OCI-LY7 (cell line): ENCODE data around the gene ST6GALNAC2. TPM values are rescaled to one million over a fixed set of nuclear protein-coding genes. Genes with fewer than 3 reads are reported as not detected.

ENCODE experiments used
- BruUV-seq: library from RNA; stranded (reverse); fragments of 400-500 nt; replicated peaks from 2 replicates; lab custom pipeline; 2021; lab: Mats Ljungman, UMichigan
- CTCF ChIA-PET: fragments of 300-600 bp; sonication (Branson Sonifier 250); formaldehyde crosslinking; loops from one replicate; lab custom pipeline; 2022; ENCODE audit warnings: antibody characterized with exemption; ENCODE audit not compliant: unreplicated experiment; lab: Charles Lee
- POLR2A ChIA-PET: fragments of 300-600 bp; sonication (Branson Sonifier 250); formaldehyde crosslinking; loops from one replicate; lab custom pipeline; 2022; ENCODE audit warnings: antibody characterized with exemption; lab: Charles Lee
- DNase-seq: peaks from one replicate; pipeline ENCODE4 v3.0.0-alpha.2; 2015; ENCODE audit warnings: low spot score
- H2AFZ ChIP-seq: fragments of 200-600 bp; sonication (generic), shearing (Covaris generic); 2 replicates; pipeline ENCODE4 v1.6.1; 2014; ENCODE audit warnings: mild to moderate bottlenecking, antibody characterized with exemption, low read length, moderate library complexity
- H3K27ac ChIP-seq: fragments of 200-600 bp; sonication (generic); 2 replicates; pipeline ENCODE4 v1.5.1; 2014; ENCODE audit warnings: mixed run types, low read depth, mild to moderate bottlenecking, moderate library complexity, low read length, inconsistent platforms; ENCODE audit not compliant: poor library complexity, severe bottlenecking
- H3K36me3 ChIP-seq: fragments of 200-600 bp; sonication (generic); 2 replicates; pipeline ENCODE4 v1.6.1; 2014; ENCODE audit warnings: mild to moderate bottlenecking, antibody characterized with exemption, low read length, moderate library complexity, mixed read lengths; ENCODE audit not compliant: insufficient read depth
- H3K4me1 ChIP-seq: fragments of 200-600 bp; sonication (generic); 2 replicates; pipeline ENCODE4 v1.5.1; 2014; ENCODE audit warnings: mild to moderate bottlenecking, low read length; ENCODE audit not compliant: insufficient read depth, poor library complexity, severe bottlenecking
- H3K4me2 ChIP-seq: fragments of 200-600 bp; sonication (generic); 2 replicates; pipeline ENCODE4 v1.6.1; 2014; ENCODE audit warnings: mild to moderate bottlenecking, low read length
- H3K4me3 ChIP-seq: fragments of 200-600 bp; sonication (generic); 2 replicates; pipeline ENCODE4 v1.5.1; 2014; ENCODE audit warnings: mild to moderate bottlenecking, low read depth, low read length; ENCODE audit not compliant: poor library complexity, severe bottlenecking
- H3K79me2 ChIP-seq: fragments of 200-600 bp; sonication (generic); 2 replicates; pipeline ENCODE4 v1.6.1; 2016; ENCODE audit warnings: low read depth, mild to moderate bottlenecking, low read length, moderate library complexity, mixed read lengths; ENCODE audit not compliant: insufficient read depth
- H3K9me2 ChIP-seq: fragments of 200-600 bp; sonication (generic); 2 replicates; pipeline ENCODE4 v1.6.1; 2016; ENCODE audit warnings: mild to moderate bottlenecking, low read length, mixed read lengths; ENCODE audit not compliant: insufficient read depth
- H3K9me3 ChIP-seq: fragments of 200-600 bp; sonication (generic); 2 replicates; pipeline ENCODE4 v1.6.1; 2014; ENCODE audit warnings: mild to moderate bottlenecking, mixed run types, low read length, mixed read lengths
- H4K20me1 ChIP-seq: fragments of 200-600 bp; sonication (generic); 2 replicates; pipeline ENCODE4 v1.6.1; 2014; ENCODE audit warnings: mild to moderate bottlenecking, antibody characterized with exemption, low read length, moderate library complexity, mixed read lengths; ENCODE audit not compliant: insufficient read depth
- EZH2phosphoT487 ChIP-seq: fragments of 200-600 bp; sonication (generic); IDR thresholded peaks from 2 replicates; pipeline ENCODE4 v1.6.1; 2018; ENCODE audit warnings: low read depth, borderline replicate concordance, mild to moderate bottlenecking, mixed run types, antibody characterized with exemption, low read length, moderate library complexity, mixed read lengths
- intact Hi-C: fragments of 100-400 bp; cut with micrococcal nuclease; formaldehyde crosslinking; loops from one replicate; pipeline ENCODE4 v1.10.0; 2022; ENCODE audit not compliant: unreplicated experiment
- total RNA-seq, 2 experiments: library from RNA; depleted of rRNA in 1 of 2; stranded (reverse); fragments of >200 nt in 1 of 2; shearing (Covaris generic) in 1 of 2; gene quantifications; 2 replicates each; pipeline ENCODE4 v1.2.3, GENCODE V29; 2014 to 2022
- TF ChIP-seq, protein P1 (sequence below): fragments of 200-600 bp; sonication (generic); conservative IDR thresholded peaks from 2 replicates; pipeline ENCODE4 v1.5.1; 2014; ENCODE audit warnings: mild to moderate bottlenecking, antibody characterized with exemption, low read length, moderate library complexity, mixed read lengths

The ST6GALNAC2 gene
- total RNA-seq, 2 experiments from 2014 or later, result not detected

DNA sequence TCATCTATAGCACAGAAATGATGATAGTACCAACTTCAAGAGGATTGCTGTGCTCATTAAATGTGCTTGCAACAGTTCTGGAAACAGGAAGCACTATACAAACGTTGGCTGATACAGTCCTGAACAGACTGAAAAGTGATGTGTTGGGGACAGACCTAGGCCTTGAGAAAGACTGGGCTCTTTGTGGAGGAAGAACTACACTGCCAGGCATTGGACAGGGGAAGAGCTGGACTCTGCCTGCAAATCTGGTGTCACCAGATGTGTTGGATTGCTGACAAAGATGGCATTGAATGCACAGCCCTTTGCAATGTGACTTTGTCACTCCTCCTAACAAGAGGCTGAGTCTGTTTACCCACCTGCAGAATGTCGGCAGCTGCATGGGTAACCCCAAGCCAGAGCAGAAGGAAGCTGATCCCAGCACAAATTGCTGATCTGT lies 12.4 kb upstream of the ST6GALNAC2 start:
- TF ChIP-seq EZH2phosphoT487, result no peak
- no peaks in the 10 kb centered on the region for H3K4me1 ChIP-seq
- no TSS peak for BruUV-seq
- intact Hi-C loops, result no loop called here
- H3K27ac ChIP-seq, result no peak overlapping the region
- H3K79me2 ChIP-seq, result no peaks in the 10 kb centered on the region
- no peak overlapping the region for H3K4me3 ChIP-seq
- H3K36me3 ChIP-seq, result no peaks in the 10 kb centered on the region
- no peak overlapping the region; the same call in 1 of the 2 replicates for H2AFZ ChIP-seq
- ChIA-PET CTCF (interaction anchor here (1.4 kb wide), 1 partner anchor 26 kb away, joined by 3 read pairs; no protein-coding TSS in a partner anchor), POLR2A (interaction anchor here (0.6 to 2.3 kb wide), 4 partner anchors 8 to 137 kb away, joined by 3 to 9 read pairs (median 3); no protein-coding TSS in a partner anchor)
- no peaks in the 10 kb centered on the region for H4K20me1 ChIP-seq
- 0 out of 2 replicates have a peak, but pooled peaks cover 4% of the 10 kb centered on the region for H3K9me3 ChIP-seq
- H3K4me2 ChIP-seq, result no peak overlapping the region
- DNase-seq, result peak; percentile 21
- no peaks in the 10 kb centered on the region for H3K9me2 ChIP-seq

DNA sequence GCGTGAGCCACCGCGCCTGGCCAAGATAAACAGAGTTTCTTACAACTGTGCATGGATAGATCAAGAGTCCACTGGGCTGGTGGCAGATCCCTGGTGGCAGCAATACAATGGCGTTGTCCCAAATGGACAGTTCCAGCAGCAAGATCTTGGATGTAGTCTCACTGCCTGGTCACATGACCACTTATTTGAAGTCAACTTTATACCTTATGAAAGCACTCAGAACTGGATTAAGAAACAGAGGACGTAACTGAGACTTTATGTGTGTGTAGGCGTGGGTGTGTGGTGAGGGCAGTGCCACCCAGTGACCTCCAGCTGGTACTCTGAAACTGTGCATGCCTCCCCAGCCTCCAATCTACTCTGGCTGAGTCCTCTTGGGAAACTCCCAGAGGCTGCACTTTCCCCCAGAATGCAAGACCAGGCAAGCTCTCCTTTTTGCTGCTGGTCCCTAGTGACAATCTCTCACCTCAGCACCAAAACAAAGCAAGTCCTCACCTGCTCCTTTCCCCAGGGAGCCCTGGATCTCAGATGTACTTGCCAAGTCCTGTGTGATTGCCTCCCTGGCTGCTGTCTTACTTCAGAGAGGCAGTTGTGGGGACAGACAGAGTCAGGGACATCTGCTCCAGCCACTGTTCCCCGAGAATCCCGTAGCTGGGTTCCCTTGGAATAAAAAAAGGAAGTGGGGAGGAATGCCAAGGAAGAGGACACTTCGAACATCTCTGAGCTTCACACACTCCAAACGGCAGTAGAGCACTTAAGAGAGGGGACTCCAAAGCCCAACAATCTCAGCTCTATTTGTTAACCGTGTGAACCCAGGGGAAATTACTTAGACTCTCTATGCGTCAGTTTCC lies 11.7 kb upstream of the ST6GALNAC2 start:
- POLR2A ChIA-PET, result interaction anchor here (0.6 to 2.3 kb wide), 2 partner anchors 8 to 38 kb away, joined by 3 to 9 read pairs; no protein-coding TSS in a partner anchor
- H3K27ac ChIP-seq, result no peak overlapping the region
- H3K4me3 ChIP-seq, result no peak overlapping the region
- H2AFZ ChIP-seq, result no peak overlapping the region; the same call in 1 of the 2 replicates
- no TSS peak for BruUV-seq
- TF ChIP-seq, protein P1, sequence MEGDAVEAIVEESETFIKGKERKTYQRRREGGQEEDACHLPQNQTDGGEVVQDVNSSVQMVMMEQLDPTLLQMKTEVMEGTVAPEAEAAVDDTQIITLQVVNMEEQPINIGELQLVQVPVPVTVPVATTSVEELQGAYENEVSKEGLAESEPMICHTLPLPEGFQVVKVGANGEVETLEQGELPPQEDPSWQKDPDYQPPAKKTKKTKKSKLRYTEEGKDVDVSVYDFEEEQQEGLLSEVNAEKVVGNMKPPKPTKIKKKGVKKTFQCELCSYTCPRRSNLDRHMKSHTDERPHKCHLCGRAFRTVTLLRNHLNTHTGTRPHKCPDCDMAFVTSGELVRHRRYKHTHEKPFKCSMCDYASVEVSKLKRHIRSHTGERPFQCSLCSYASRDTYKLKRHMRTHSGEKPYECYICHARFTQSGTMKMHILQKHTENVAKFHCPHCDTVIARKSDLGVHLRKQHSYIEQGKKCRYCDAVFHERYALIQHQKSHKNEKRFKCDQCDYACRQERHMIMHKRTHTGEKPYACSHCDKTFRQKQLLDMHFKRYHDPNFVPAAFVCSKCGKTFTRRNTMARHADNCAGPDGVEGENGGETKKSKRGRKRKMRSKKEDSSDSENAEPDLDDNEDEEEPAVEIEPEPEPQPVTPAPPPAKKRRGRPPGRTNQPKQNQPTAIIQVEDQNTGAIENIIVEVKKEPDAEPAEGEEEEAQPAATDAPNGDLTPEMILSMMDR, result no peak
- TF ChIP-seq EZH2phosphoT487, result no peak
- CTCF ChIA-PET, result no interaction called here
- no peaks in the 10 kb centered on the region for H3K9me3 ChIP-seq
- DNase-seq, result peak; percentile 21
- no peaks in the 10 kb centered on the region for H3K36me3 ChIP-seq
- no peaks in the 10 kb centered on the region for H4K20me1 ChIP-seq
- no peak overlapping the region for H3K4me2 ChIP-seq
- intact Hi-C loops, result no loop called here
- H3K9me2 ChIP-seq, result no peaks in the 10 kb centered on the region
- no peaks in the 10 kb centered on the region for H3K4me1 ChIP-seq
- no peaks in the 10 kb centered on the region for H3K79me2 ChIP-seq

DNA sequence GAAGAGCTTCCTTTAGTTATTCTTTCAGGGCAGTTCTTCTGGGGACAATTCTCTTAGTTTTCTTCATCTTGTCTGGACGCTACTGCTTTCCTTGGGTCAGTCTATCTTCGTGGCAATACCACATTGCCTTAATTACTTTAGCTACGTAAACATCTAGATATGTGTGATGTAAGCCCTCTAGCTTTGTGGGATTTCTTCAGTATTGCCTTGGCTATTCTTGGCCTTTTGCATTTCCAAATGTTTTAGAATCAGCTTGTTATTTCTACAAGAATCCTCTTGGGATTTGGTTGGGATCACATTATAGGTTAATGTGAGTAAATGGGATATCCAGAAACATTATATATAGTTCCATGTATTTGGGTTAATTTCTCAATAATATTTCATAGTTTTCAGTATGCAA lies 9.0 kb upstream of the ST6GALNAC2 start:
- TF ChIP-seq, protein P1, result no peak
- TF ChIP-seq EZH2phosphoT487, result no peak
- no peak overlapping the region for H3K4me2 ChIP-seq
- BruUV-seq, result no TSS peak
- no peaks in the 10 kb centered on the region for H3K9me2 ChIP-seq
- H3K4me1 ChIP-seq, result no peaks in the 10 kb centered on the region
- ChIA-PET CTCF (interaction anchor here (0.6 kb wide), 1 partner anchor 221 kb away, joined by 5 read pairs; no protein-coding TSS in a partner anchor), POLR2A (interaction anchor here (0.6 kb wide), 1 partner anchor 91 kb away, joined by 3 read pairs; no protein-coding TSS in a partner anchor)
- DNase-seq, result no peak
- no peak overlapping the region for H3K27ac ChIP-seq
- no peak overlapping the region for H3K4me3 ChIP-seq
- no peaks in the 10 kb centered on the region for H4K20me1 ChIP-seq
- H2AFZ ChIP-seq, result no peak overlapping the region
- H3K9me3 ChIP-seq, result no peaks in the 10 kb centered on the region
- intact Hi-C loops, result no loop called here
- no peaks in the 10 kb centered on the region for H3K36me3 ChIP-seq
- no peaks in the 10 kb centered on the region for H3K79me2 ChIP-seq
